PC-3 (cell line): ENCODE results near the gene HBEGF. TPM values are rescaled to one million over a fixed set of nuclear protein-coding genes. Genes with fewer than 3 reads are reported as not detected.
A peak's percentile ranks its signal among the peaks of the same experiment; 100 is the strongest.

Experiments
- ATAC-seq: fragments of 200-7000 bp; cut with Tn5 transposase; 2 replicates; pipeline ENCODE4 v1.9.1; 2020; ENCODE audit warnings: mild to moderate bottlenecking, moderate library complexity
- BruUV-seq: library from RNA; stranded (reverse); fragments of 400-500 nt; replicated peaks from 2 replicates; lab custom pipeline; 2021; lab: Mats Ljungman, UMichigan
- CTCF ChIA-PET: fragments of 300-600 bp; sonication (Branson Sonifier 250); formaldehyde crosslinking; loops from one replicate; lab custom pipeline; 2022; ENCODE audit warnings: antibody characterized with exemption; lab: Charles Lee
- POLR2A ChIA-PET: fragments of 300-600 bp; sonication (Branson Sonifier 250); formaldehyde crosslinking; loops from one replicate; lab custom pipeline; 2022; ENCODE audit warnings: antibody characterized with exemption; ENCODE audit not compliant: unreplicated experiment; lab: Charles Lee
- DNase-seq: peaks from one replicate; pipeline ENCODE4 v3.0.0-alpha.2; 2015
- H2AFZ ChIP-seq: fragments of 300-600 bp; sonication (generic); 2 replicates; pipeline ENCODE4 v1.6.0; 2016; ENCODE audit warnings: antibody characterized with exemption, low read length
- H3F3A ChIP-seq: fragments of 300-600 bp; sonication (generic); one replicate; pipeline ENCODE4 v1.6.0; 2017; ENCODE audit warnings: antibody characterized with exemption, low read length, control low read depth, mild to moderate bottlenecking; ENCODE audit not compliant: unreplicated experiment
- H3K27ac ChIP-seq: fragments of 300-600 bp; sonication (generic); 2 replicates; pipeline ENCODE4 v1.5.1; 2016; ENCODE audit warnings: mild to moderate bottlenecking, low read length
- H3K27me3 ChIP-seq: fragments of 300-600 bp; sonication (generic); 2 replicates; pipeline ENCODE4 v1.6.1; 2016; ENCODE audit warnings: low read length, mixed read lengths
- H3K36me3 ChIP-seq: fragments of 300-600 bp; sonication (generic); 2 replicates; pipeline ENCODE4 v1.6.1; 2016; ENCODE audit warnings: low read depth, mixed run types, low read length, mixed read lengths
- H3K4me1 ChIP-seq: fragments of 300-600 bp; sonication (generic); 2 replicates; pipeline ENCODE4 v1.5.1; 2016; ENCODE audit warnings: low read length; ENCODE audit not compliant: insufficient read depth
- H3K4me2 ChIP-seq: fragments of 300-600 bp; sonication (generic); 2 replicates; pipeline ENCODE4 v1.6.0; 2016; ENCODE audit warnings: low read length
- H3K4me3 ChIP-seq: fragments of 300-600 bp; sonication (generic); 2 replicates; pipeline ENCODE4 v1.5.1; 2016; ENCODE audit warnings: mild to moderate bottlenecking, low read length, mixed read lengths
- H3K79me2 ChIP-seq: fragments of 300-600 bp; sonication (generic); 2 replicates; pipeline ENCODE4 v1.6.1; 2017; ENCODE audit warnings: low read length, mixed read lengths
- H3K9ac ChIP-seq: fragments of 300-600 bp; sonication (generic); 2 replicates; pipeline ENCODE4 v1.6.0; 2016; ENCODE audit warnings: mild to moderate bottlenecking, low read length
- H3K9me2 ChIP-seq: fragments of 300-600 bp; sonication (generic); replicated peaks from 2 replicates; pipeline ENCODE4 v1.6.1; 2016; ENCODE audit warnings: mixed run types, low read length, mixed read lengths
- H3K9me3 ChIP-seq: fragments of 300-600 bp; sonication (generic); 2 replicates; pipeline ENCODE4 v1.6.1; 2016; ENCODE audit warnings: low read length, mixed read lengths
- H4K20me1 ChIP-seq: fragments of 300-600 bp; sonication (generic); 2 replicates; pipeline ENCODE4 v1.6.1; 2016; ENCODE audit warnings: low read length, mixed read lengths
- EZH2 ChIP-seq: fragments of 300-600 bp; sonication (generic); IDR thresholded peaks from one replicate; pipeline ENCODE4 v1.6.1; 2017; ENCODE audit warnings: antibody characterized with exemption, mild to moderate bottlenecking, low read length; ENCODE audit not compliant: unreplicated experiment
- EZH2phosphoT487 ChIP-seq: fragments of 300-600 bp; sonication (generic); IDR thresholded peaks from 2 replicates; pipeline ENCODE4 v1.6.1; 2018; ENCODE audit warnings: mild to moderate bottlenecking, antibody characterized with exemption, low read length, borderline replicate concordance
- intact Hi-C: fragments of 100-400 bp; cut with micrococcal nuclease; formaldehyde crosslinking; loops from 2 replicates; pipeline ENCODE4 v1.9.0; 2023
- total RNA-seq: library from RNA; depleted of rRNA; stranded (reverse); fragments of >200 nt; gene quantifications from 2 replicates; pipeline ENCODE4 v1.2.3, GENCODE V29; 2014
- TF ChIP-seq, protein P1 (sequence below): fragments of 300-600 bp; sonication (generic); conservative IDR thresholded peaks from 2 replicates; pipeline ENCODE4 v1.5.1; 2017; ENCODE audit warnings: antibody characterized with exemption, low read depth, mild to moderate bottlenecking, low read length

Gene HBEGF
- total RNA-seq, 1 experiment from 2014 or later = 82.6 TPM

GRCh38 chr5:140292212-140293036 is 54.0 kb downstream of the HBEGF start:
- peak overlapping the region; percentile 5; the same call in 1 of the 2 replicates for H3K4me3 ChIP-seq
- H3F3A ChIP-seq = peaks cover 11% of the 10 kb centered on the region
- peaks cover 56% of the 10 kb centered on the region for H3K4me1 ChIP-seq
- CTCF ChIA-PET = interaction anchor here (0.6 to 1.4 kb wide), 4 partner anchors 31 to 123 kb away, joined by 3 to 11 read pairs (median 6); partner anchors contain the start of gene HBEGF
- H3K9me2 ChIP-seq = no peaks in the 10 kb centered on the region
- peaks cover 7% of the 10 kb centered on the region; the same call in 1 of the 2 replicates for H4K20me1 ChIP-seq
- peak; percentile 83 for ATAC-seq
- peaks cover 3% of the 10 kb centered on the region; the same call in 1 of the 2 replicates for H3K36me3 ChIP-seq
- intact Hi-C loops = loop anchor here (1.0 to 2.0 kb wide), 3 partner anchors 20 to 52 kb away; no protein-coding TSS in a partner anchor
- TF ChIP-seq EZH2 (no peak), EZH2phosphoT487 (no peak)
- TF ChIP-seq, protein P1, sequence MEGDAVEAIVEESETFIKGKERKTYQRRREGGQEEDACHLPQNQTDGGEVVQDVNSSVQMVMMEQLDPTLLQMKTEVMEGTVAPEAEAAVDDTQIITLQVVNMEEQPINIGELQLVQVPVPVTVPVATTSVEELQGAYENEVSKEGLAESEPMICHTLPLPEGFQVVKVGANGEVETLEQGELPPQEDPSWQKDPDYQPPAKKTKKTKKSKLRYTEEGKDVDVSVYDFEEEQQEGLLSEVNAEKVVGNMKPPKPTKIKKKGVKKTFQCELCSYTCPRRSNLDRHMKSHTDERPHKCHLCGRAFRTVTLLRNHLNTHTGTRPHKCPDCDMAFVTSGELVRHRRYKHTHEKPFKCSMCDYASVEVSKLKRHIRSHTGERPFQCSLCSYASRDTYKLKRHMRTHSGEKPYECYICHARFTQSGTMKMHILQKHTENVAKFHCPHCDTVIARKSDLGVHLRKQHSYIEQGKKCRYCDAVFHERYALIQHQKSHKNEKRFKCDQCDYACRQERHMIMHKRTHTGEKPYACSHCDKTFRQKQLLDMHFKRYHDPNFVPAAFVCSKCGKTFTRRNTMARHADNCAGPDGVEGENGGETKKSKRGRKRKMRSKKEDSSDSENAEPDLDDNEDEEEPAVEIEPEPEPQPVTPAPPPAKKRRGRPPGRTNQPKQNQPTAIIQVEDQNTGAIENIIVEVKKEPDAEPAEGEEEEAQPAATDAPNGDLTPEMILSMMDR = no peak
- peaks cover 97% of the 10 kb centered on the region for H3K79me2 ChIP-seq
- H3K9me3 ChIP-seq = no peaks in the 10 kb centered on the region
- DNase-seq = peak; percentile 72
- H3K27me3 ChIP-seq = no peaks in the 10 kb centered on the region
- peak overlapping the region; percentile 59 for H3K4me2 ChIP-seq
- POLR2A ChIA-PET = interaction anchor here (0.5 to 1.2 kb wide), 6 partner anchors 10 to 54 kb away, joined by 3 to 21 read pairs (median 5); partner anchors contain the start of gene HBEGF
- peak overlapping the region; percentile 30 for H3K9ac ChIP-seq
- TSS peak; percentile 38 for BruUV-seq
- H2AFZ ChIP-seq = no peak overlapping the region
- peak overlapping the region; percentile 76 for H3K27ac ChIP-seq

DNA sequence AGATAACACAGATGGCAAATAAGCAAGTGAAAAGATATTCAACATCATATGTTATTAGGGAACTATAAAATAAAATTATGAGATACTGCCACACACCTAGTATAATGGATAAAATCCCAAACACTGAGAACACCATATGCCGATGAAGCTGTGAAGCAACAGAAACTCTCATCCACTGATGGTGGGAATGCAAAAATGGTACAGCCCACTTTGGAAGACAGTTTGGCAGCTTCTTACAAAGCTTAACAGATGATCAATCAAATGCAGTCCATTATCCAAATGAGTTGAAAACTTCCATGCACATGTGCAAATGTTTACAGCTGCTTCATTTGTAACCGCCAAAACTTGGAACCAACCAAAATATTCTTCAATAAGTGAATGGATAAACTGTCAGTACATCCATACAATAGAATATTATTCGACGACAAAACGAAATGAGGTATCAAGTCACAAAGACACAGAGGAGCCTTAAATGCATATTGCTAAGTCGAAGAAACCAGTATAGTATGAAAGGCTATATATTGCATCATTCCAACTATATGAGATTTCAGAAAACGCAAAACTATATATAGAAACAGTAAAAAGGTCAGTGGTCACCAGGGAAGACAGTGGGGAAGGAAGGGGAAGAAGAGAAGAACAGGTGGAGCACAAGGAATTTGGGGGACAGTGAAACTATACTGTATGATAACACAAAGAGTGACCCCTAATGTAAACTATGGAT is 58.4 kb downstream of the HBEGF start:
- Histone ChIP-seq H4K20me1 (peaks cover 4% of the 10 kb centered on the region; the same call in 1 of the 2 replicates), H3K79me2 (peaks cover 90% of the 10 kb centered on the region), H3K9ac (no peak overlapping the region), H2AFZ (no peak overlapping the region), H3K4me3 (no peak overlapping the region), H3K27me3 (no peaks in the 10 kb centered on the region), H3F3A (no peaks in the 10 kb centered on the region), H3K9me2 (no peaks in the 10 kb centered on the region), H3K9me3 (no peaks in the 10 kb centered on the region), H3K27ac (no peak overlapping the region), H3K4me1 (peaks cover 20% of the 10 kb centered on the region), H3K4me2 (no peak overlapping the region), H3K36me3 (no peaks in the 10 kb centered on the region)
- POLR2A ChIA-PET = no interaction called here
- CTCF ChIA-PET = no interaction called here
- DNase-seq (no peak), ATAC-seq (no peak)
- intact Hi-C loops = no loop called here
- no TSS peak for BruUV-seq
- TF ChIP-seq, protein P1 = no peak
- no peak for TF ChIP-seq EZH2phosphoT487
- TF ChIP-seq EZH2 = no peak
